ENCODE measurements around the gene FOCAD.

GRCh38 chr9:20728493-20729220 is 44.6 kb downstream of the FOCAD start:
- no peak for TF ChIP-seq POLR2A (IDR thresholded peaks at IDR 0.05; ENCODE audit: borderline replicate concordance, extremely low read depth, insufficient read depth, insufficient read length)
- TF ChIP-seq JUND (IDR thresholded peaks at IDR 0.05), result no peak
- no peak for TF ChIP-seq SP1 (IDR thresholded peaks at IDR 0.05; ENCODE audit: low read depth)
- TF ChIP-seq EZH2phosphoT487 (IDR thresholded peaks at IDR 0.05; ENCODE audit: borderline replicate concordance), result no peak
- no peak for TF ChIP-seq EZH2 (IDR thresholded peaks at IDR 0.05)
- no peak for TF ChIP-seq CTCF (IDR thresholded peaks at IDR 0.05 in 2 of 3, conservative IDR thresholded peaks at IDR 0.05 in 1 of 3; ENCODE audit: borderline replicate concordance in 1 of 3, insufficient read depth in 1 of 3, low read depth in 2 of 3, low read length in 2 of 3)
- no peak for TF ChIP-seq FOSL1 (IDR thresholded peaks at IDR 0.05; ENCODE audit: low read depth)
- no peak for TF ChIP-seq YY1 (IDR thresholded peaks at IDR 0.05; ENCODE audit: extremely low read depth, insufficient replicate concordance, low read depth, low read length)

All from HCT116 (cell line).